HepG2 (cell line): Measurements from ENCODE around the gene IPMK. TPM values are rescaled to one million over a fixed set of nuclear protein-coding genes. Genes with fewer than 3 reads are reported as not detected.

Experiments used
- CENPBD1 ChIP-seq: sonication (generic); formaldehyde crosslinking; IDR thresholded peaks from 2 replicates; pipeline ENCODE4 v1.8.0; 2022; ENCODE audit warnings: missing genetic modification reagents, low read depth, mild to moderate bottlenecking, borderline replicate concordance
- E2F5 ChIP-seq: sonication (generic); formaldehyde crosslinking; conservative IDR thresholded peaks from 2 replicates; pipeline ENCODE4 v1.4.0; 2020; ENCODE audit warnings: missing genetic modification reagents
- HNF4A ChIP-seq: sonication (generic); formaldehyde crosslinking; IDR thresholded peaks from 2 replicates; pipeline ENCODE4 v1.4.0; 2020; ENCODE audit warnings: missing genetic modification reagents
- KIAA2018 ChIP-seq: sonication (generic); formaldehyde crosslinking; IDR thresholded peaks from 2 replicates; pipeline ENCODE4 v1.5.0; 2020; ENCODE audit warnings: mild to moderate bottlenecking, missing genetic modification reagents, borderline replicate concordance
- MAFF ChIP-seq: IDR thresholded peaks from 2 replicates; pipeline ENCODE4 v1.6.1; 2011; ENCODE audit warnings: low read depth, low read length, improper control_type of control experiment
- TFE3 ChIP-seq: IDR thresholded peaks from 2 replicates; pipeline ENCODE4 v1.6.1; 2016
- ZNF280B ChIP-seq: sonication (generic); formaldehyde crosslinking; IDR thresholded peaks from 2 replicates; pipeline ENCODE4 v1.5.0; 2020; ENCODE audit warnings: missing genetic modification reagents, mild to moderate bottlenecking, borderline replicate concordance
- ZNF629 ChIP-seq: sonication (generic); formaldehyde crosslinking; conservative IDR thresholded peaks from 2 replicates; pipeline ENCODE4 v1.5.0; 2020; ENCODE audit warnings: missing genetic modification reagents
- ZNF709 ChIP-seq: sonication (generic); formaldehyde crosslinking; IDR thresholded peaks from 2 replicates; pipeline ENCODE4 v1.5.0; 2020; ENCODE audit warnings: mild to moderate bottlenecking, missing genetic modification reagents
- ZNF724P ChIP-seq: sonication (generic); formaldehyde crosslinking; IDR thresholded peaks from 2 replicates; pipeline ENCODE4 v1.8.0; 2022; ENCODE audit warnings: missing genetic modification reagents, borderline replicate concordance
- ZNF746 ChIP-seq: sonication (generic); formaldehyde crosslinking; IDR thresholded peaks from 2 replicates; pipeline ENCODE4 v1.8.0; 2022; ENCODE audit warnings: mild to moderate bottlenecking, missing genetic modification reagents
- ZNF879 ChIP-seq: sonication (generic); formaldehyde crosslinking; IDR thresholded peaks from 2 replicates; pipeline ENCODE4 v1.8.1; 2023; ENCODE audit warnings: missing genetic modification reagents
- ZSCAN25 ChIP-seq: sonication (generic); formaldehyde crosslinking; IDR thresholded peaks from 2 replicates; pipeline ENCODE4 v1.8.0; 2022; ENCODE audit warnings: mild to moderate bottlenecking, missing genetic modification reagents
- ZZZ3 ChIP-seq: sonication (generic); formaldehyde crosslinking; IDR thresholded peaks from 2 replicates; pipeline ENCODE4 v1.4.0; 2020; ENCODE audit warnings: missing genetic modification reagents, mild to moderate bottlenecking, borderline replicate concordance
- polyA plus RNA-seq, 8 experiments: library from polyadenylated mRNA; depleted of rRNA in 3 of 8; stranded (reverse) in 7 of 8; unstranded in 1 of 8; fragments of >200 nt; fragmentation: Illumina TruSeq in 4 of 8; extraction: Trizol in 4 of 8; gene quantifications; 2 replicates each; pipeline versions ENCODE4 v1.2.1 to v1.2.3, GENCODE V29; 2011 to 2016; ENCODE audit warnings: low read depth in 4 of 8, missing spikeins in 1 of 8, mixed read lengths in 1 of 8; ENCODE audit not compliant: insufficient read depth in 1 of 8
- total RNA-seq, 5 experiments: library from RNA; depleted of rRNA; stranded (reverse); fragments of >200 nt; fragmentation: Illumina TruSeq; extraction: Trizol; gene quantifications; 2 replicates each; pipeline ENCODE4 v1.2.3, GENCODE V29; 2016; ENCODE audit warnings: low read depth in 1 of 5

The IPMK gene
- total and polyA plus RNA-seq, 2 of the 13 experiments (the other 11 are each of a cell fraction or from before 2014, with no cell fraction given): 2.7 to 3.9 TPM

- no peak for TF ChIP-seq KIAA2018 (CRISPR knock-in tag)
- peak; percentile 99 for TF ChIP-seq ZNF724P (CRISPR knock-in tag)
- TF ChIP-seq TFE3 (CRISPR knock-in tag): peak; percentile 88
- peak; percentile 99 for TF ChIP-seq ZNF280B (CRISPR knock-in tag)
- TF ChIP-seq ZSCAN25 (CRISPR knock-in tag): no peak; the same call in 1 of the 2 replicates
- peak; percentile 28; the same call in 1 of the 2 replicates for TF ChIP-seq ZZZ3 (CRISPR knock-in tag)
- TF ChIP-seq ZNF746: no peak; the same call in 1 of the 2 replicates
- TF ChIP-seq ZNF879 (CRISPR knock-in tag): peak; percentile 93; the same call in 1 of the 2 replicates
- TF ChIP-seq ZNF709 (CRISPR knock-in tag): peak; percentile 93; the same call in 1 of the 2 replicates
- TF ChIP-seq E2F5: peak; percentile 70; the same call in 1 of the 2 replicates
- TF ChIP-seq ZNF629 (CRISPR knock-in tag): peak; percentile 47
- no peak for TF ChIP-seq CENPBD1 (CRISPR knock-in tag)
- peak; percentile 51 for TF ChIP-seq HNF4A (CRISPR knock-in tag)
- 0 out of 2 replicates have a peak, but pooled peaks have one; percentile 2 for TF ChIP-seq MAFF
These were observed 1.5 kb upstream of the IPMK start, which contains the start of gene CISD1 (continued) for GRCh38 chr10:58268946-58269781.
